Cerebellar nuclear complex (tissue), 1 donor: ENCODE data around the gene NARF.

ENCODE experiments used
- DNase-seq, 2 experiments: peaks; one replicate each; lab custom pipeline; 2025; lab: John Stamatoyannopoulos, UW

Gene NARF

DNA sequence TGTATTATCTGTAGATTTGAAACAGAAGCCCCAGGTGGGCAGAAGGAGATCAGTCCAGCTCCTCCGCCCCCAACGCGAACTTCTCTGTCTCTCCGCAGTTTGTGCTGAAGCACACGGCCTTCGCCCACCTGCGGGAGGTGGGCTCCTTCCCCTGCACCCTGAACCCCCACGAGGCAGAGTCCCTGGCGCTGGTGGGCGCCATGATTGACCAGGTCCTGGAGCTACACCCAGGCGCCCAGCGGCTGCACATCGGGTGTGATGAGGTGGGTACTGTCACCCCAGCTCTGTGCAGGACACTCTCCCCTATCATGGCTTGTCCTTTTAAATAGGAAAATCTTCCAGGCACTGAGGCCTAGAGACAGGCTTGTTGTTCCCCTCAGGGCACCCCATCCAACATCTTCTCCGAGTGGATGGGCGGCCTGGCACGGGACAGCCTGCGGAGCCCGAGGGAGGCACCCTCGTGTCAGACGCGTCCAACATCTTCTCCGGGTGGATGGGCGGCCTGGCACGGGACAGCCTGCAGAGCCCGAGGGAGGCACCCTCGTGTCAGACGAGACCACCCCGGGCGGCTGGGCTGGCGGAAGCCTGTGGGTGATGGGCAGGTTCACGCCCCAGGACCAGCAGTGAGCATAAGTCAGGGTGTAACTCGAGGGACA lies 24.9 kb upstream of the NARF start:
- no peak for DNase-seq

- no peak for DNase-seq
These were observed 24.4 kb upstream of the NARF start for GRCh38 chr17:82434216-82434565.

DNA sequence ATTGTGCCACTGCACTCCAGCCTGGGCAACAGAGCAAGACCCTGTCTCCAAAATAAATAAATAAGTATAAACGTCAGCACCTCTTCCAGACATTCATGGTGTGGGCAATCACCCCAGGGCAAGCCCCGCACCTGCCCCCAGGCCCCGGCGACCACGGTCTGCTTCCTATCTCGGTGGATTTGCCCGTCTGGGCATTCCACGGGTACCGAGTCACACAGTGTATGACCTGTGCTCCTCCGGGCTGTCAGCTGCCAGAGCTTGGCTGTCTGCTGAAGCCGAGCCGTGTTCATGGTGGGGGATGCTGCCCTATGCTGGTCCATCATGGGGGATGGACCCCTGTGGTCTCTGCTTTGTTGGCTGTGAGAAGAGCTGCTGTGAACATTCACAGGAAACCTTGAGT lies 23.4 kb upstream of the NARF start:
- no peak for DNase-seq

DNA sequence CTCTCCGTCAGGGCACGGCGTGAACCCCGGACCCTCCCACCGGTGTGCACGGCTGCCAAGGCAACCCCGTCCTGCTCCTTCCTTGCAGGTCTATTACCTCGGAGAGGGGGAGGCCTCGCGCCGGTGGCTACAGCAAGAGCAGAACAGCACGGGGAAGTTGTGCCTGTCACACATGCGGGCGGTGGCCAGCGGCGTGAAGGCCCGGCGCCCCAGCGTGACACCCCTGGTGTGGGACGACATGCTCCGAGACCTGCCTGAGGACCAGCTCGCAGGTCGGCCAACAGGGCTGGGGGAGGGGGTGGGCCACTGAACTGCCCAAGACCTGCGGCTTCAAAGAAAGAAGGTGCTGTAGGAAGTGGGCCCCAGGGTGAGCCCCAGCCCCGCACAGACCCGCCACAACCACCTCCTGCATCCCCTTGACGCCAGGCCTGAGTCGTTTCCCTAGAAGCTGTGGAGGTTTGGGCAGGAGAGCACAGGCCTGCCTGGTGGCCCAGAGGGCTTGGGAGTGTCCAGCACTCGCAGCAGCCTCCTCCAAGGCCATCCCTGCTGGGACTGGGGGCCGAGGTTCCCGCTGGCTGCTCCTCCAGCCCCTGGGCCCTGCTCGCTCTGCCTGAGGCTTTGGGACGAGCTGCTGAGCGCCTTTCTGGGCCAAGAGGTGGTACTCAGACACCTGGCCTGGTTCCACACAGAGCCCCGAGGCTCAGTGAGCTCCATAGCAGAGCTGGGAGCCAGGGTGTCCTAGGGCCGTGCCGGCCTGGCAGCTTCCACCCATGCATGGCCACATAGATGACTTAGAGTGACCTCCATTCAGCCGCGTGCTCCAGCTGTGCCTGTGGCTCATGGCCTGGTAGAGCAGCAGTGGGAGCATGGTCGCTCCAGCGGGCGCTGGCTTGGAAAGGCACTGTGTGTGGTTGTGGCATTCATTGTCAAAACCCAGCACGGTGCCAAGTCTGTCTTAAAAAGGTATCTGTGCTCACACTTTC lies 22.6 kb upstream of the NARF start:
- no peak for DNase-seq

DNA sequence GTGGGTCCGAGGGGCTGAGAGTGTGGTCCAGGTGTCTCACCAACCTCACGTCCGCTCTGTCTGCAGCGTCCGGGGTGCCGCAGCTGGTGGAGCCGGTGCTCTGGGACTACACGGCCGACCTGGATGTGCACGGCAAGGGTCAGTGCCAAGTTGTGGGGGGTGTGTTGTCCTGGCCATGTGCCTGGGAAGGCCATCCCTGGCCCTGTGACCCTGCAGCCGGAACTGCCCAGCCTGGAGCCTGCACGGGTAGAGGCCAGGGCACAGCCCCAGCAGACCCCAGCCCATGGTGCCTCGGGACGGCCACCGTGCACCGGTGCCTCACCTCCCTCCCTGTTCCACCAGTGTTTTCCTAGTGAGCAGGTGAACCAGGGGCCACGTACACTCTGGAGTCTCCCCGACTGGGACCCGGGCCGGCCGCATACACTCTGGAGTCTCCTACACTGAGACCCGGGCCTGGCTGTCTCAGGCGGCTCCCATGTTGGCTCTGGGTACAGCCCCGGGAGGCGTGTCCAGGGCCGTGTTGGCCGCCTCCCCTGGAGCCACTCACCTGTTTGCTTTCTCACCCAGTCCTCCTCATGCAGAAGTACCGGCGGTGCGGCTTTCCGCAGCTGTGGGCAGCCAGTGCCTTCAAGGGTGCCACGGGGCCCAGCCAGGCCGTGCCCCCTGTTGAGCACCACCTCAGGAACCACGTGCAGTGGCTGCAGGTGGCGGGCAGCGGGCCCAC lies 21.8 kb upstream of the NARF start:
- DNase-seq = no peak

DNA sequence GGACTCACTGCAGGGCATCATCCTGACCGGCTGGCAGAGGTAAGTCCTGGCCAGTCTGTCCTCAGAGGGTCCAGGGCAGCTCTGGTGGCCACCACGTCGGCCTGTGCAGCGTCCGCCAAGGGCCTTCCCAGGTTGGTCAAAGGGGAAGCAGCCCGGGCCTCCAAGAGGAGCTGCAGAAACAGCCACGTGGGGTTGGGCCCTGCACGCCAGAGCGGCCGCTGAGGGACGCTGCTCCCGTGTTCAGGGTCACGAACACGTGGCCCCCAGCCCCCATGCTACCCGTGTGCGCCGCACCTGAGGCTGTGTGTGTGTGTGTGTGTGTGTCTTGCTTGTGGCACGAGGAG lies 21.2 kb upstream of the NARF start:
- DNase-seq = no peak

DNA sequence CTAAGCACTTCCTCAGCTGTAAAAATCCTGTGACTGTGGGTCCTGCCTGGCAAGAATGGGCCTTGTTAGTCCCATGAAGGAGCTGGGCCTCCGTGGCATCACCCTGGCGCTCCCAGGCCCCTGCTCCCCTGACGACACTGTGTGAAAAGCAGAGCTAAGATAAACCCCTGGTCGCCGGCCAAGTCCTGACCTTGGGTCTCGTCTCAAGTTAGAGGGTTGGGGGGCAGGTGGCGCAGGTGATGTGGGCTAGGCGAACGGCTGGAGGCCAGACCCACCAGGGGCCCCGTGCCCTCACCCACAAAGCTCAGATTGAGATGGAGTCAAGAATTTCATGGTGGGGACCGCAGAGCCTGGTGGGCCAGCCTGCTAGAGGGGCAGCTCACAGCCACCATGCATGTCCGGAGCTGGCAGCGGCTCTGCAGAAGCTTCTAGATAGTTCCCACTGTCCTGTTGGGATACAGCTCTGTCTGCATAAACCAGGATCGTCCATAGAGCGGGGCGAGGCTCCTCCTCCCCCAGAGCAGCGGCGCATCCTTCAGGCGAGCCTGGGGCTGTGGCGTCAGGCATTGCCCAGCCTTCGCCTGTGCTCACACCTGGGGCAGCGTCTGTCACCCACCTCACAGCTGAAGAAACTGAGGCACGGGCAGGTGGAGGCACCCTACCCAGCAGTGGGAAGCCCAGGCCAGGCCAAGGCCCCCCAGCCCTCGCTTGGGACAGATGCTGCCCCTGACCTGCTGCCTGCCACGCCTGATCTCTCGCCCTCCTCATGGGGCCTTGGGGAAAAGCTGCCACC lies 19.9 kb upstream of the NARF start:
- no peak for DNase-seq

DNA sequence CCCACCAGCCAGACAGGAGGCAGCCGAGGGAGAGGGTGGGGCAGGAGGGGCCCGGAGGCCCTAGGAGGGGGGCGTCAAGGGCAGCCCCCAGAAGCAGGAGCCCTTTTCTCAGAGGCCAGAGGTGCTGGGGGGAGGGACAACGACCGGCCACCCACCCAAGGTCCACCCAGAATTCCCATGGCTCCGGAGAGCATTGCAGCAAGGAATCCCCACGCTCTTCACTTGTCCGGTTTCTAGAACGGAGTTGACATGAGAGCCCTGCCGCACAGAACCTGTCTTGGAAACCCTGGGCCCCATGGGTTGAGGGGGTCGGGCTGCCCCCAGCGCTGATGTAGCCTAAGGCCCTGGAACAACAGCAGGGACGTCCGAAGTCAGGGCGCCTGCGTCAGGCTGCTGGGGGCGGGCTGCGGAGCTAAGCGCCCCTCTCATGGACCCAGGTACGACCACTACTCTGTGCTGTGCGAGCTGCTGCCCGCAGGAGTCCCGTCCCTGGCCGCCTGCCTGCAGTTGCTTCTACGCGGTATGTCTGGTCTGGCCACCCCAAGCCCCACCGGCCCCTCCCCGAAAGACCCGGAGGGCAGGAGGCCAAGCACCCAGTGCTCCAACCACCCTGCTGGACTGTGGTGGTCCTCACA lies 19.2 kb upstream of the NARF start:
- no peak for DNase-seq

GRCh38 chr17:82439829-82440365 lies 18.6 kb upstream of the NARF start:
- no peak for DNase-seq

GRCh38 chr17:82440469-82440981 lies 18.0 kb upstream of the NARF start:
- no peak for DNase-seq

- no peak for DNase-seq
These were observed 17.4 kb upstream of the NARF start for GRCh38 chr17:82440991-82441627.

GRCh38 chr17:82441691-82442487 lies 16.7 kb upstream of the NARF start:
- DNase-seq = no peak

- DNase-seq = no peak
These were observed 15.7 kb upstream of the NARF start for GRCh38 chr17:82442643-82443464.

- DNase-seq = no peak
These were observed 14.9 kb upstream of the NARF start for GRCh38 chr17:82443465-82444283.

DNA sequence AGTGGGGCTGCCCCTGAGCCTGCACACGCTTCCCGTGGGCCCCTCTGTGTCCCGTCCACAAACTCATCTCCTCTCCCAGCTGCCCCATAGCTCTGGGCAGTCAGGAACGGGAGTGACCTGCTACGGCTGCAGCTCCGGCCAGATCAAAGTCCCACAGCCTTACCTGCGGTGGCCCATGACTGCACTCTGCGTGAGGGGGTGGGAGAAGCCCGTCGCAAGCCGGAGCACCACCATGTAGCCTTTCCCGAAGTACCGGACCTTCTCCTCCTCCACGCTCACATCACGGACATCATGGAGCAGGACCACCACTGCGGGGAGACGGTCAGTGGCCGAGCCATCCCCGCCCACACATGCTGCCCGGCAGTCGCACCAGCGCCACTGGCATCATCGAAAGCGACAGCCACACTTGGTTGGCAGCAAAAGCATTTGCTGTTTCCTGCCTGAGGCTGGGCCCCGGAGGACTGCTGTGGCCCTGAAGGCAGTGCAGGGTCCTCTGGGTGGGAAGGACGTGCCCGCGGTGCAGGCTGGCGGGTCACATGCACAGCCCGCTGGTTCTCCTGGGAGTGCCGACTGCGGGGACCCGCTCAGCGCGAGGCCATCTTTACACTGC lies 14.2 kb upstream of the NARF start:
- DNase-seq = no peak

GRCh38 chr17:82444941-82445521 lies 13.5 kb upstream of the NARF start:
- no peak for DNase-seq

DNA sequence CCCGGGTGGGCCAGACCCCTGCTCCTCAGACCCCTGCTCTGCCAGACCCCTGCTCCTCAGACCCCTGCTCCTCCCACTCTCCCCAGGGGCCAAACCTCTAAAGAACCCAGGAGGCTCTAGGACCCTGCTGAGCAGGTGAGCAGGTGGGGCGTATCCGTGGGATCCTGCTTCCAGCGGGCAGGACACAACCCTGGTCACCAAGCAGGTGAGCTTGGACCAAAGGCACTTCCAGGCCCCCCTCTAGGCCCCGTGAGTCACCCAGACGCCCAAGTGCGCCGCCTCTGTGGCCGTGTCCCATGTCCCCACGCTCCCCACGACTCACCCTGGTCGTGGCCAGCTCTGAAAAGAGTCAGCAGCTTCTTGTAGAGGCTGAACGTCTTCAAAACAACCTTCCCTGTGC lies 13.0 kb upstream of the NARF start:
- DNase-seq = no peak
